ENCODE measurements around the gene SLAMF6. TPM values are rescaled to one million over a fixed set of nuclear protein-coding genes. Genes with fewer than 3 reads are reported as not detected.
"Not testable (repeated sequence)": the region's sequence is repeated elsewhere in the genome, so short reads cannot be mapped to it uniquely, and the experiment has no call there.

The SLAMF6 gene
- total RNA-seq, 2 donors from 2014 or later, result 48.3 to 55.2 TPM

- Mint-ChIP-seq H3K9me3 (peaks cover 31 to 42% of the 10 kb centered on the region in 2 donors), H3K36me3 (peaks cover 35 to 88% of the 10 kb centered on the region in 2 donors)
- not testable (repeated sequence) for DNase-seq (ENCODE audit: low spot score in 2 of 2); ATAC-seq; H3K27ac Mint-ChIP-seq
These were observed 8.9 kb upstream of the SLAMF6 start for GRCh38 chr1:160531809-160532556.

GRCh38 chr1:160529401-160529952 is 6.4 kb upstream of the SLAMF6 start:
- Mint-ChIP-seq H3K9me3 (peaks cover 33 to 39% of the 10 kb centered on the region in 2 donors), H3K36me3 (peaks cover 37 to 85% of the 10 kb centered on the region in 2 donors), H3K27ac (peak overlapping the region in 1 of 2 donors; percentile 57)
- ATAC-seq; DNase-seq (ENCODE audit: low spot score in 2 of 2): not testable (repeated sequence)

DNA sequence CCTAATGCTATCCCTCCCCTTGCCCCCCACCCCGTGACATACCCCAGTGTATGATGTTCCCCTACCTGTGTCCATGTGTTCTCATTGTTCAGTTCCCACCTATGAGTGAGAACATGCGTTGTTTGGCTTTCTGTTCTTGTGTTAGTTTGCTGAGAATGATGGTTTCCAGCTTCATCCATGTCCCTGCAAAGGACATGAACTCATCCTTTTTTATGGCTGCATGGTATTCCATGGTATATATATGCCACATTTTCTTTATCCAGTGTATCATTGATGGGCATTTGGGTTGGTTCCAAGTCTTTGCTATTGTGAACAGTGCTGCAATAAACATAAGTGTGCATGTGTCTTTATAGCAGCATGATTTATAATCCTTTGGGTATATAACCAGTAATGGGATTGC is 734 bp upstream of the SLAMF6 start:
- not testable (repeated sequence) for ATAC-seq; DNase-seq (ENCODE audit: low spot score in 2 of 2)
- peak overlapping the region in 1 of 2 donors; percentile 94 for H3K27ac Mint-ChIP-seq
- H3K9me3 Mint-ChIP-seq, result peaks cover 29 to 30% of the 10 kb centered on the region in 2 donors
- peaks cover 55 to 72% of the 10 kb centered on the region in 2 donors for H3K36me3 Mint-ChIP-seq

- ATAC-seq (no peak), DNase-seq (ENCODE audit: low spot score in 2 of 2) (no peak)
- H3K36me3 Mint-ChIP-seq, result peaks cover 52 to 72% of the 10 kb centered on the region in 2 donors
- peak overlapping the region; percentile 94 to 97 for H3K27ac Mint-ChIP-seq
- peaks cover 16 to 22% of the 10 kb centered on the region in 2 donors for H3K9me3 Mint-ChIP-seq
These were observed 919 bp downstream of the SLAMF6 start for GRCh38 chr1:160522136-160522535.

DNA sequence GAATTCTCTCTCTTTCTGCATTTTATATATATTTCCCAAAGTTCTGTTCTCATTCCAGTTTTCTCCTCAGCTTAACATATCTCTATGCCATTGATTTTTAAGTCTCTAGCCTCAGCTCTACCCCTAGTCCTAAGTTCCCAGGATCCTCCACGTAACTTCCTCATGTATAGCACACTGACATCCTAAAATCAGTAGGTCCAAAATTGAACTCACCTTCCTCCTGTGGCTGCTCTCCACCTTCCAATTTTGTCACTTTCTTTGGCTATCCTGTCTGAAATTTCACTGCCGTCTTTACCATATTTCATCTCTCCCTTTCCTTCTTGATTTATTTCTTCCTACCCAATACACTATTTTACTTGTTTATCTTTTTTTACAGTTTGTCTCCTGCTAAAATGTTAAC is 1.5 kb downstream of the SLAMF6 start:
- ATAC-seq, result no peak
- H3K36me3 Mint-ChIP-seq, result peaks cover 52 to 72% of the 10 kb centered on the region in 2 donors
- no peak for DNase-seq (ENCODE audit: low spot score in 2 of 2)
- H3K27ac Mint-ChIP-seq, result peak overlapping the region; percentile 94 to 97
- H3K9me3 Mint-ChIP-seq, result peaks cover 10 to 16% of the 10 kb centered on the region in 2 donors

DNA sequence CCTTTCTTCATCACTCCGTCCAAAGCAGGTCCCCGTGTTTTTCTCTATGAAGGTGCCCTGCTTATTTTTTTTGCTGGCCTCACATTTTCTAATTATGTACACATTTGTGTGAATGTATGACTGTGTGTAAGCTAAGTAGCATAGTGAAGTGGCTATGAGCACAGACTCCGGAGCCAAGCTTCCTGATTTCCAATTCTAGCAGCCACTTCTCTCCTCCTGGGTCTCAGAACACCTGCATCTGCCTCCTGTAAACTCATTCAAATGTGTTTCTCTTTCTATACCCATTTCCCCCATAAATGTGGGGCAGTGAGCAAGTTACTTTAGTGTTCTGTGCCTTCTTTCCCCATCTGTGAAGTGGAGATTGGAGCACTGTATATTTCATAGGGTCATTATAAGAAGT is 2.1 kb downstream of the SLAMF6 start:
- peak in 1 of 2 donors; percentile 3 for ATAC-seq
- H3K36me3 Mint-ChIP-seq, result peaks cover 53 to 72% of the 10 kb centered on the region in 2 donors
- peaks cover 8 to 14% of the 10 kb centered on the region in 2 donors for H3K9me3 Mint-ChIP-seq
- no peak for DNase-seq (ENCODE audit: low spot score in 2 of 2)
- peak overlapping the region; percentile 94 to 97 for H3K27ac Mint-ChIP-seq

DNA sequence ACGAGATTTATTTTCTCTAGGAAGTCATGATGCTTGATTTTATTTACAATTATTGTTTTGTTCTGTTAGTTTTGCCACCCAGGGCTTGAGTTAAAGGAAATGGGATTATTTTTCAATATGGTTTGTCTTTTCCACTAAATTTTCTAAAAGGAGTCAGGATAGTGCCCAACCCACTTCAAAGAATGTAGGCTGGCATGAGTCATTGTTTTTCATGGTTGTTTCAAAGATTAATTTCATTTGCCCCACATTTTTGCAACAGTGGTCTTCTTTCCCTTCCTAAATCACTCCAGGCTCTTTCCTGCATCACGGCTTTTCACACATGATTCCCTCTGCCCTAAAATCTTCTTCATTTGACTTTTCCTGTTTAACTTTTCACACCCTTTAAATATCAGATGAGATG is 2.5 kb downstream of the SLAMF6 start:
- peaks cover 55 to 74% of the 10 kb centered on the region in 2 donors for H3K36me3 Mint-ChIP-seq
- DNase-seq (ENCODE audit: low spot score in 2 of 2) (no peak), ATAC-seq (peak in 1 of 2 donors; percentile 19)
- peak overlapping the region; percentile 94 to 97 for H3K27ac Mint-ChIP-seq
- peaks cover 8 to 13% of the 10 kb centered on the region in 2 donors for H3K9me3 Mint-ChIP-seq

DNA sequence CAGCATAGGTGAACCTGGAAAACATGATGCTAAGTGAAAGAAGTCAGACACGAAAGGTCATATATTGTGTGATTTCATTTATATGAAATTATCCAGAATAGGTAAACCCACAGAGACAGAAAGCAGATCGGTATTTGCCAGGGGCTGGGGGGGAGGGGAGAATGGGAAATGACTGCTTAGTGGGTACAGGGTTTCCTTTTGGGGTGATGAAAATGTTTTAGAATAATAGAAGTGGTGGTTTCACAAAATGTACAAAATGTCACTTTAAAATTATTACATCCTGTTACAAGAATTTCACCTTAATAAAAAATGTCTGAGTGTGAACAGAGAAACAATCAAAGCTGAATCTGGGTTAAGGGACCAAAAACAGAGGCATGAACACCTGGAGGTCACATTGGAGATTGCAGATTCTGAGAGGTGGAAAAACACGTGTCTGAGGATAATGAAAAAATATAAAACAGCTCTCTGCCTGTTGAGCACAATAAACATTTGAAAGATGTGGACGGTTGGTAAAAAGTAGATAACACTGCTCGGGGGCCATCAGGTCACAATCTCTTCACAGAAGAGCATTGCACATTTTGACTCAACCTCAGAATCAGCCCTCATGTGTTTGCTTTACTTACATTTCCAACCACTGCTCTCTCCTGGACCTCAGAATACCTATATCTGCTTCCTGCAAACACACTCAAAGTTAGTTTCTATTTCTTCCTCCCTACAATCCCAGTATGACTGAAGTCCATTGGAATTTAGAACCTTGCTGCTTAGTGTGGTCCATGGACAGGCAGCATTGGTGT is 3.2 kb downstream of the SLAMF6 start:
- DNase-seq (ENCODE audit: low spot score in 2 of 2), result peak in 1 of 2 donors; percentile 26
- ATAC-seq, result peak; percentile 80 to 83
- H3K27ac Mint-ChIP-seq, result peak overlapping the region; percentile 94 to 97
- peaks cover 51 to 74% of the 10 kb centered on the region in 2 donors for H3K36me3 Mint-ChIP-seq
- H3K9me3 Mint-ChIP-seq, result peaks cover under 1 to 8% of the 10 kb centered on the region in 2 donors

DNA sequence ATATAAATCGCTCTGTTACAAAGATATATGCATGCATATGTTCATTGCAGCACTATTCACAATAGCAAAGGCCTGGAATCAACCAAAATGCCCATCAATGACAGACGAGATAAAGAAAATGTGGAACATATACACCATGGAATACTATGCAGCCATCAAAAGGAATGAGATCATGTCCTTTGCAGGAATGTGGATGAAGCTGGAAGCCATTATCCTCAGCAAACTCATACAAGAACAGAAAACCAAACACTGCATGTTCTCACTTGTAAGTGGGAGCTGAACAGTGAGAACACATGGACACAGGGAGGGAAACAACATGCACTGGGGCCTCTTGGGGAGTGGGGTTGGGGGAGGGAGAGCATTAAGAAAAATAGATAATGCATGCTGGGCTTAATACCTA is 5.5 kb downstream of the SLAMF6 start:
- not testable (repeated sequence) for ATAC-seq; DNase-seq (ENCODE audit: low spot score in 2 of 2)
- peaks cover 62 to 81% of the 10 kb centered on the region in 2 donors for H3K36me3 Mint-ChIP-seq
- peaks cover 4 to 23% of the 10 kb centered on the region in 2 donors for H3K9me3 Mint-ChIP-seq
- peak overlapping the region in 1 of 2 donors; percentile 94 for H3K27ac Mint-ChIP-seq

- H3K36me3 Mint-ChIP-seq, result peaks cover 57 to 81% of the 10 kb centered on the region in 2 donors
- peaks cover 4 to 23% of the 10 kb centered on the region in 2 donors for H3K9me3 Mint-ChIP-seq
- not testable (repeated sequence) for ATAC-seq; DNase-seq (ENCODE audit: low spot score in 2 of 2)
- H3K27ac Mint-ChIP-seq, result peak overlapping the region; percentile 93 to 94
These were observed 7.1 kb downstream of the SLAMF6 start for GRCh38 chr1:160515908-160516307.

DNA sequence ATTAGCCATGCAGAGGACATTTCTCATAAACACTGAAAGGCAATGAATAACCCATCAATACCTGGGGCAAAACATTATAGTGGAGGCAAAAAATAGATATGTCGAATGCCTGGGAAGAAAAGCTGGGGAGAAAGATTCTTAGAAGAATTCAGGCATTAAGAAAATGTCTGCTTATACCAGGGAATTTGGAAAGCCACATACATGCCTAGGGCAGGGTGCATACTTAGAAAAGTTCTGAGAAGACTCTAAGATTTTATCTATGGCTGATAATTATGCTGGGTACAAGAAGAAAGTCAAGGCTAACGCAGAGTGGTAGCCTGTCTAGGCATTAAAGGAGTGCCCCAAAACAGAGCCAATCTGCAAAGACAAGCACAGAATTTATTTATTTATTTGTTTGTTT is 18.4 kb downstream of the SLAMF6 start:
- peaks cover 64 to 86% of the 10 kb centered on the region in 2 donors for H3K36me3 Mint-ChIP-seq
- H3K27ac Mint-ChIP-seq, result peak overlapping the region in 1 of 2 donors; percentile 29
- peaks cover 36 to 62% of the 10 kb centered on the region in 2 donors for H3K9me3 Mint-ChIP-seq

GRCh38 chr1:160503087-160503486 is 20.0 kb downstream of the SLAMF6 start:
- no peak for ATAC-seq

More for the DNA sequence above, 18.4 kb downstream of the SLAMF6 start:
- ATAC-seq, result no peak
- DNase-seq (ENCODE audit: low spot score in 2 of 2), result no peak

GRCh38 chr1:160500321-160500990 is 22.6 kb downstream of the SLAMF6 start:
- no peak for DNase-seq (ENCODE audit: low spot score in 2 of 2)
- H3K36me3 Mint-ChIP-seq, result peaks cover 44 to 52% of the 10 kb centered on the region in 2 donors
- H3K27ac Mint-ChIP-seq, result no peak overlapping the region
- peaks cover 23 to 46% of the 10 kb centered on the region in 2 donors for H3K9me3 Mint-ChIP-seq
- ATAC-seq, result no peak

More at GRCh38 chr1:160503087-160503486, 20.0 kb downstream of the SLAMF6 start:
- no peak overlapping the region for H3K27ac Mint-ChIP-seq
- peaks cover 69 to 71% of the 10 kb centered on the region in 2 donors for H3K36me3 Mint-ChIP-seq
- no peak for DNase-seq (ENCODE audit: low spot score in 2 of 2)
- peaks cover 43 to 61% of the 10 kb centered on the region in 2 donors for H3K9me3 Mint-ChIP-seq

- peak overlapping the region in 1 of 2 donors; percentile 10 for H3K27ac Mint-ChIP-seq
- peaks cover 23 to 49% of the 10 kb centered on the region in 2 donors for H3K9me3 Mint-ChIP-seq
- DNase-seq (ENCODE audit: low spot score in 2 of 2) (no peak), ATAC-seq (no peak)
- peaks cover 36 to 56% of the 10 kb centered on the region in 2 donors for H3K36me3 Mint-ChIP-seq
These were observed 23.4 kb downstream of the SLAMF6 start for GRCh38 chr1:160499631-160500030.

- not testable (repeated sequence) for H3K27ac Mint-ChIP-seq; ATAC-seq; DNase-seq (ENCODE audit: low spot score in 2 of 2)
- Mint-ChIP-seq H3K36me3 (peaks cover 25 to 57% of the 10 kb centered on the region in 2 donors), H3K9me3 (peaks cover 23 to 53% of the 10 kb centered on the region in 2 donors)
These were observed 24.6 kb downstream of the SLAMF6 start for GRCh38 chr1:160498301-160499065.

All from activated naive CD4-positive, alpha-beta T cell treated with anti-CD3 and anti-CD28 coated beads, Interleukin-2, amount 50 U/mL, for 72 hours (primary cell).